H1 (cell line): ENCODE data around the gene MXD3. TPM values are rescaled to one million over a fixed set of nuclear protein-coding genes. Genes with fewer than 3 reads are reported as not detected.

ENCODE experiments used
- BACH1 ChIP-seq: IDR thresholded peaks from 2 replicates; pipeline ENCODE4 v1.6.1; 2012; ENCODE audit warnings: low read length, improper control_type of control experiment
- HDAC2 ChIP-seq, 2 experiments: fragments of 300-600 bp in 1 of 2; sonication (generic) in 1 of 2; IDR thresholded peaks; 2 replicates each; pipeline ENCODE4 v1.6.1; 2011 to 2012; ENCODE audit warnings: low read depth in 2 of 2, low read length in 2 of 2, mild to moderate bottlenecking in 2 of 2, moderate library complexity in 2 of 2, borderline replicate concordance in 1 of 2, inconsistent platforms in 1 of 2
- HDAC6 ChIP-seq: IDR thresholded peaks from one replicate; pipeline ENCODE4 v1.7.1; 2012; ENCODE audit warnings: low read depth, mild to moderate bottlenecking, inconsistent platforms, low read length, moderate library complexity
- KDM4A ChIP-seq: IDR thresholded peaks from one replicate; pipeline ENCODE4 v1.7.1; 2012; ENCODE audit warnings: low read depth, mild to moderate bottlenecking, moderate library complexity, low read length, inconsistent platforms; ENCODE audit not compliant: severe bottlenecking
- NRF1 ChIP-seq: IDR thresholded peaks from 2 replicates; pipeline ENCODE4 v1.6.1; 2011; ENCODE audit warnings: mild to moderate bottlenecking, low read depth, low read length, improper control_type of control experiment
- PHF8 ChIP-seq: fragments of 200-600 bp; sonication (generic); conservative IDR thresholded peaks from 2 replicates; pipeline ENCODE4 v1.7.1; 2012; ENCODE audit warnings: low read depth, mild to moderate bottlenecking, inconsistent platforms, low read length, moderate library complexity
- POLR2A ChIP-seq, 2 experiments: IDR thresholded peaks; 1 replicate in 1 of 2; 2 replicates in 1 of 2; pipeline ENCODE4 v1.6.1; 2011; ENCODE audit warnings: low read depth in 2 of 2, low read length in 2 of 2, mild to moderate bottlenecking in 2 of 2; ENCODE audit errors: control extremely low read depth in 1 of 2
- RFX5 ChIP-seq: IDR thresholded peaks from 2 replicates; pipeline ENCODE4 v1.6.1; 2011; ENCODE audit warnings: low read depth, low read length, improper control_type of control experiment, borderline replicate concordance
- polyA plus RNA-seq, 7 experiments: library from polyadenylated mRNA; depleted of rRNA in 3 of 7; stranded (reverse) in 5 of 7; unstranded in 2 of 7; fragments of >200 nt in 5 of 7; fragments of 200-250 nt in 2 of 7; gene quantifications; 1 replicate in 5 of 7; 2 replicates in 1 of 7; 4 replicates in 1 of 7; pipeline versions ENCODE4 v1.2.1 to v1.2.3, GENCODE V29; 2011 to 2013; ENCODE audit warnings: missing spikeins in 2 of 7, mixed read lengths in 2 of 7
- total RNA-seq: library from RNA; stranded (reverse); fragmentation: NEBNext Ultra II Directional; extraction: Animal tissue kit (Norgen Biotek cat#: 25700); gene quantifications from 2 replicates; pipeline ENCODE4 v1.2.1, GENCODE V29; 2021
- TF ChIP-seq, protein P1 (sequence below): fragments of 300-600 bp; sonication (generic); IDR thresholded peaks from 2 replicates; pipeline ENCODE4 v1.7.1; 2012; ENCODE audit warnings: low read length, moderate library complexity, mild to moderate bottlenecking, inconsistent platforms; ENCODE audit not compliant: insufficient replicate concordance

Gene MXD3
- total and polyA plus RNA-seq, 2 of the 8 experiments (the other 6 are each of a cell fraction or from before 2014, with no cell fraction given) = 6.5 to 7.7 TPM

DNA sequence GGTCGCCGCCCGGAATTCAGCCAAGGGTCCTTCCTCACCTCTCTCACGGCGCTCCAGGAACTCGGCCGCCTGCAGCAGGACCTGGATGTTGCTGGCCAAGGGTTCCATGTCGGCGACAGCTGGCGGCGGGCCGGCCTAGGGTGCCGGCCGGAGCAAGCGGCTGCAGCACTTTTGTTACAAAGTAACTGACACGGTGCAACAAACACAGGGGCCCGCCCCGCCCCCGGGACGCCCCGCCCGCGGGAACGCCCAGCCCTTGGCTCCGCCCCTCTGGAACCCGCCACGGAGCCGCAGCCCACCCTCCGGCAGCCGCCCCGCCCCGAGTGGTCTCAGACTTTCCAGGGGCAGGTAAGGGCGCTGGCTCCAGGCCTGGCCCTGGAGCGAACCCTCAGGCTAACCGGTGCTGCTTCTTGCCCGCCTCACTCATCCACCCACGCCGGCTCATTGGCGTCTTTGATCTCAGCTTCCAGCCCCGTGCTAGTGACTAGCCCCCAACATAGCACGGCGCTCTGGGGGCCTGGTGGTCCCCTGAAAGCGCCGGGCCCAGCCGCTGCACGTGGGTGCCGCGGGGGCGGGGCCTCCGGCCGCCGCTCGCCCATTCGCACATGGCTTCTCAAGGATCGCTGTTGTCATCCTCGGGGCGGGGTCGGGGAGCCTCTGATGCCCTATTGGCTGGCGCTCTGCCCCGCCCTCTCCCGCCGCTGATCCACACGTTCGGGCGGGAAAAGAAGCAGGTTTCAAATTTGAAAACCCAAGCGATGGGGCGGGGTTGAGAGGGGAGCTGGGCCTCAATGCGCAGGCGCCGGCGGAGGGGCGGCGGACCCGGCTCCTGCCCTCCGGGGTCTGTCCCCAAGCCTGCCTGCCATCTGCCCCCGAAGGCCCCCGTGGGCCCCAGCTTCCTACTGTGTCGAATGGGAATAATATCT is at the start of gene MXD3 (continued):
- TF ChIP-seq, protein P1, sequence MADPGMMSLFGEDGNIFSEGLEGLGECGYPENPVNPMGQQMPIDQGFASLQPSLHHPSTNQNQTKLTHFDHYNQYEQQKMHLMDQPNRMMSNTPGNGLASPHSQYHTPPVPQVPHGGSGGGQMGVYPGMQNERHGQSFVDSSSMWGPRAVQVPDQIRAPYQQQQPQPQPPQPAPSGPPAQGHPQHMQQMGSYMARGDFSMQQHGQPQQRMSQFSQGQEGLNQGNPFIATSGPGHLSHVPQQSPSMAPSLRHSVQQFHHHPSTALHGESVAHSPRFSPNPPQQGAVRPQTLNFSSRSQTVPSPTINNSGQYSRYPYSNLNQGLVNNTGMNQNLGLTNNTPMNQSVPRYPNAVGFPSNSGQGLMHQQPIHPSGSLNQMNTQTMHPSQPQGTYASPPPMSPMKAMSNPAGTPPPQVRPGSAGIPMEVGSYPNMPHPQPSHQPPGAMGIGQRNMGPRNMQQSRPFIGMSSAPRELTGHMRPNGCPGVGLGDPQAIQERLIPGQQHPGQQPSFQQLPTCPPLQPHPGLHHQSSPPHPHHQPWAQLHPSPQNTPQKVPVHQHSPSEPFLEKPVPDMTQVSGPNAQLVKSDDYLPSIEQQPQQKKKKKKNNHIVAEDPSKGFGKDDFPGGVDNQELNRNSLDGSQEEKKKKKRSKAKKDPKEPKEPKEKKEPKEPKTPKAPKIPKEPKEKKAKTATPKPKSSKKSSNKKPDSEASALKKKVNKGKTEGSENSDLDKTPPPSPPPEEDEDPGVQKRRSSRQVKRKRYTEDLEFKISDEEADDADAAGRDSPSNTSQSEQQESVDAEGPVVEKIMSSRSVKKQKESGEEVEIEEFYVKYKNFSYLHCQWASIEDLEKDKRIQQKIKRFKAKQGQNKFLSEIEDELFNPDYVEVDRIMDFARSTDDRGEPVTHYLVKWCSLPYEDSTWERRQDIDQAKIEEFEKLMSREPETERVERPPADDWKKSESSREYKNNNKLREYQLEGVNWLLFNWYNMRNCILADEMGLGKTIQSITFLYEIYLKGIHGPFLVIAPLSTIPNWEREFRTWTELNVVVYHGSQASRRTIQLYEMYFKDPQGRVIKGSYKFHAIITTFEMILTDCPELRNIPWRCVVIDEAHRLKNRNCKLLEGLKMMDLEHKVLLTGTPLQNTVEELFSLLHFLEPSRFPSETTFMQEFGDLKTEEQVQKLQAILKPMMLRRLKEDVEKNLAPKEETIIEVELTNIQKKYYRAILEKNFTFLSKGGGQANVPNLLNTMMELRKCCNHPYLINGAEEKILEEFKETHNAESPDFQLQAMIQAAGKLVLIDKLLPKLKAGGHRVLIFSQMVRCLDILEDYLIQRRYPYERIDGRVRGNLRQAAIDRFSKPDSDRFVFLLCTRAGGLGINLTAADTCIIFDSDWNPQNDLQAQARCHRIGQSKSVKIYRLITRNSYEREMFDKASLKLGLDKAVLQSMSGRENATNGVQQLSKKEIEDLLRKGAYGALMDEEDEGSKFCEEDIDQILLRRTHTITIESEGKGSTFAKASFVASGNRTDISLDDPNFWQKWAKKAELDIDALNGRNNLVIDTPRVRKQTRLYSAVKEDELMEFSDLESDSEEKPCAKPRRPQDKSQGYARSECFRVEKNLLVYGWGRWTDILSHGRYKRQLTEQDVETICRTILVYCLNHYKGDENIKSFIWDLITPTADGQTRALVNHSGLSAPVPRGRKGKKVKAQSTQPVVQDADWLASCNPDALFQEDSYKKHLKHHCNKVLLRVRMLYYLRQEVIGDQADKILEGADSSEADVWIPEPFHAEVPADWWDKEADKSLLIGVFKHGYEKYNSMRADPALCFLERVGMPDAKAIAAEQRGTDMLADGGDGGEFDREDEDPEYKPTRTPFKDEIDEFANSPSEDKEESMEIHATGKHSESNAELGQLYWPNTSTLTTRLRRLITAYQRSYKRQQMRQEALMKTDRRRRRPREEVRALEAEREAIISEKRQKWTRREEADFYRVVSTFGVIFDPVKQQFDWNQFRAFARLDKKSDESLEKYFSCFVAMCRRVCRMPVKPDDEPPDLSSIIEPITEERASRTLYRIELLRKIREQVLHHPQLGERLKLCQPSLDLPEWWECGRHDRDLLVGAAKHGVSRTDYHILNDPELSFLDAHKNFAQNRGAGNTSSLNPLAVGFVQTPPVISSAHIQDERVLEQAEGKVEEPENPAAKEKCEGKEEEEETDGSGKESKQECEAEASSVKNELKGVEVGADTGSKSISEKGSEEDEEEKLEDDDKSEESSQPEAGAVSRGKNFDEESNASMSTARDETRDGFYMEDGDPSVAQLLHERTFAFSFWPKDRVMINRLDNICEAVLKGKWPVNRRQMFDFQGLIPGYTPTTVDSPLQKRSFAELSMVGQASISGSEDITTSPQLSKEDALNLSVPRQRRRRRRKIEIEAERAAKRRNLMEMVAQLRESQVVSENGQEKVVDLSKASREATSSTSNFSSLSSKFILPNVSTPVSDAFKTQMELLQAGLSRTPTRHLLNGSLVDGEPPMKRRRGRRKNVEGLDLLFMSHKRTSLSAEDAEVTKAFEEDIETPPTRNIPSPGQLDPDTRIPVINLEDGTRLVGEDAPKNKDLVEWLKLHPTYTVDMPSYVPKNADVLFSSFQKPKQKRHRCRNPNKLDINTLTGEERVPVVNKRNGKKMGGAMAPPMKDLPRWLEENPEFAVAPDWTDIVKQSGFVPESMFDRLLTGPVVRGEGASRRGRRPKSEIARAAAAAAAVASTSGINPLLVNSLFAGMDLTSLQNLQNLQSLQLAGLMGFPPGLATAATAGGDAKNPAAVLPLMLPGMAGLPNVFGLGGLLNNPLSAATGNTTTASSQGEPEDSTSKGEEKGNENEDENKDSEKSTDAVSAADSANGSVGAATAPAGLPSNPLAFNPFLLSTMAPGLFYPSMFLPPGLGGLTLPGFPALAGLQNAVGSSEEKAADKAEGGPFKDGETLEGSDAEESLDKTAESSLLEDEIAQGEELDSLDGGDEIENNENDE = no peak
- TF ChIP-seq PHF8 (peak; percentile 76), NRF1 (peak; percentile 90), BACH1 (peak; percentile 81), KDM4A (peak; percentile 34), HDAC2 (IDR thresholded peaks at IDR 0.05; ENCODE audit: borderline replicate concordance in 1 of 2, low read depth in 2 of 2, low read length in 2 of 2) (0 out of 4 replicates have a peak, but pooled peaks of 1 of the 2 experiments have one; percentile 3), HDAC6 (no peak), POLR2A (IDR thresholded peaks at IDR 0.05; ENCODE audit: control extremely low read depth in 1 of 2, low read depth in 2 of 2, low read length in 2 of 2) (peak in 1 of 2 experiments; percentile 60; a peak in 2 of 3 replicates), RFX5 (no peak)
